Prostate gland (tissue), 2 donors: ENCODE results near the gene SLC9A7.

ENCODE experiments used
- CTCF ChIP-seq, 4 experiments: fragments of 200-600 bp in 2 of 4; fragments of 450-650 bp in 2 of 4; sonication (generic) in 2 of 4; IDR thresholded peaks; 1 replicate in 3 of 4; 2 replicates in 1 of 4; pipeline ENCODE4 v1.5.1; 2016 to 2019; ENCODE audit warnings: antibody characterized with exemption in 4 of 4, mild to moderate bottlenecking in 2 of 4, moderate library complexity in 2 of 4
- POLR2A ChIP-seq: fragments of 450-650 bp; IDR thresholded peaks from one replicate; pipeline ENCODE4 v1.6.1; 2016; ENCODE audit warnings: antibody characterized with exemption, mild to moderate bottlenecking

GRCh38 chrX:46549914-46550313, 209.0 kb downstream of the SLC9A7 start:
- TF ChIP-seq POLR2A = no peak
- no peak for TF ChIP-seq CTCF (IDR thresholded peaks at IDR 0.05)
